GM18951 (cell line): Measurements from ENCODE around the gene RNU1-2.

ENCODE experiments used
- POLR2A ChIP-seq: IDR thresholded peaks from 4 replicates; pipeline ENCODE4 v1.6.1; 2011; ENCODE audit warnings: mild to moderate bottlenecking; ENCODE audit not compliant: insufficient read length, insufficient read depth; ENCODE audit errors: extremely low read depth
- in situ Hi-C: fragments of 300-500 bp; cut with MboI; formaldehyde crosslinking; loops from one replicate; pipeline ENCODE4 v1.12.0; 2022; ENCODE audit warnings: low sequenced_read_pairs, mixed read lengths, inconsistent platforms; ENCODE audit not compliant: unreplicated experiment

RNU1-2 gene

DNA sequence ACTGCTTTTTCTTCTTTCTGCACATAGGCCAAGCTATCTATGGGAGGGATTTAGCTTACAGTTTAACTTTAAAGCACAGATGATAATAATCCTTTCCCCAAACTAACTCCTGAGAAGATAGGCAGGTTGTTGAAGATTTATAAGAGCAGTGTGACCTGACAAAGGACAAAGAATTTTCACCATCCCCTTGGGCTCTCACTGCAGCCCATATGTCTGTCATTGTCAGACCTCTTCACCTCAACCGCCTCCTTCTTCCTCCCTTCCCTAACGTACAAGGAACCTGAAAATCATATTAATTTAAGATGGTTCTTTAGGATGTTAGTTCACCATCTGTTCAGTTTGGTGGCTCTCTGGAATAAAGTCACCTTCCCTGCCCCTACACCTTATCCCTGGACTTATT lies 5.0 kb downstream of the RNU1-2 start:
- TF ChIP-seq POLR2A = no peak
- in situ Hi-C loops = loop anchor here (25.0 kb wide), 1 partner anchor 388 kb away; the partner anchor contains the start of gene RNU1-1

DNA sequence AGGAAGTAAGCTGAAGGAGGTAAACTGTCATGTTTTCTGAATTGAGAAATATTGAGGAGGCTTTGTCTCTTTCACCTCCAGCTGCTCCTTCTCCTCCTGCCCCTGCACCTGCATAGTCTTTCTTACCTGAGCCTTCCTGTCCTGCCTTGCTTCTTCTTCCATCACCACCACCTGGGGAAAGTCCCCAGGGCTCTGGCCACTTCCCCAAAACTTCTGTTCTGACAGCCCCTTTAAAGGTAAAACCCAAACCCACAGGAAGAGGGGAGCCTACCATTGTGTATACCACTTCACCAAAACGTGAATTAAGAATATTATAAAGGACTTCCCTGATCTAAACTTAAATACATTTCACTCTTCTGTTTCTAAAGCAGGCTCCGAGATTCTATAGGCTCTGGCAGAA lies 5.6 kb downstream of the RNU1-2 start:
- in situ Hi-C loops = loop anchor here (25.0 kb wide), 1 partner anchor 389 kb away; the partner anchor contains the start of gene RNU1-1

DNA sequence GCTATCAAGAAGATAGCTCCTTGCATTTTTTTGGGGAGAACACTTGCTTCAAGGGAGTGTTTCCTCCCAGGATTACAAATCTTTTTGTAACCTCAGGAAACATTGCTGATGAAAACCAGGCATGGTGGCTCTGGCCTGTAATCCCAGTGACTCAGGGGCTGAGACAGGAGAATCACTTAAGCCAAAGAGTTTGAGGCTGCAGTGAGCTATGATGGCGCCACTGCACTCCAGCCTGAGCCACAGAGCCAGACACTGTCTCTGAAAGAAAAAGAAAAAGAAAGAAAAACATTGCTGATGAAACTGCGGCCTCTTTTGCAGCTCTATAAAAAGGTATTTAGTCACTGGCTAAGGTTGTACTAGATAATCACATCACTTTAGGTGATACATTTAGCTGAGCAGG lies 7.3 kb downstream of the RNU1-2 start:
- no peak for TF ChIP-seq POLR2A
- in situ Hi-C loops = loop anchor here (25.0 kb wide), 1 partner anchor 391 kb away; the partner anchor contains the start of gene RNU1-1

DNA sequence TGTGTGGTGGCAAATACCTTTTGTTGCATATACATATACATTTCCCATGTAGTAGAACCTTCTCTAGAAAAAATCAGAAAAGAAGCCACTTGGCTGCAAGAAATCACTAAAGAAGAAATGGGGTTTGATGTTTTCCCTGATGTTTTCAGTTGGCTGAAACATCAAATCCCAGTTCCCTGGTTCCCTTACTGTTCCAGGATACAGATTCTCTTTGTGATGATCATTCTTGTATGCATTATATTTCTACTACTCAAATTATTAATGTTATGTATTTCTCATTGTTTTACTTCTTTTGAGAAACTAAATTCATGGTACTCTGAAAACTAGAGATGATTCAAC lies 7.6 kb downstream of the RNU1-2 start:
- no peak for TF ChIP-seq POLR2A
- in situ Hi-C loops = loop anchor here (25.0 kb wide), 1 partner anchor 391 kb away; the partner anchor contains the start of gene RNU1-1

DNA sequence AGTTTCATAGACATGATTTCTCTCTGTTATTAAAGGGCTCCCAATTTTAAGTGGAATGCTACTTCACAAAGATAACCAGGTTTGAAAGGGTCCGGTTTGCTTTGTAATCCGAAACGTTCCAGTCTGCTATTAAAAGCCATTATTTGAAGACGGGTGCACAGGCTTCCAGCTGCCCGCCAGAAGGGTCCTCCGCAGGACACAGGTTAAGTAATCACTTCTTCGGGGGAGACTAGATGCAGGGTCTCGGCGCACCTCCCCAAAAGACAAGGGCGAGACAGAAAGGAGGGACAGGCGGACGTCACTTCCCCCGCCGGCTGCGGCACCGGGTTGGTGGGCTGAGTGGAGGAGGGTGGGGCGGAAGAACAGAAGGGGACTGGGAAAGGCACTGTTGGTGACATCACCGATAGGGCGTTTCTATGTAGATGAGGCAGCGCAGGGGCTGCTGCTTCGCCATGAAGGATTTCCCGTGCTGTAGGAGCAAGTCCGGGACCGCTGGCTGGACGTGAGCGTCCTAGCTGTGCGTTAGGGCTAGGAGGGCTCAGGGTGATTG lies 8.9 kb downstream of the RNU1-2 start:
- no peak for TF ChIP-seq POLR2A
- in situ Hi-C loops = loop anchor here (25.0 kb wide), 1 partner anchor 392 kb away; the partner anchor contains the start of gene RNU1-1

DNA sequence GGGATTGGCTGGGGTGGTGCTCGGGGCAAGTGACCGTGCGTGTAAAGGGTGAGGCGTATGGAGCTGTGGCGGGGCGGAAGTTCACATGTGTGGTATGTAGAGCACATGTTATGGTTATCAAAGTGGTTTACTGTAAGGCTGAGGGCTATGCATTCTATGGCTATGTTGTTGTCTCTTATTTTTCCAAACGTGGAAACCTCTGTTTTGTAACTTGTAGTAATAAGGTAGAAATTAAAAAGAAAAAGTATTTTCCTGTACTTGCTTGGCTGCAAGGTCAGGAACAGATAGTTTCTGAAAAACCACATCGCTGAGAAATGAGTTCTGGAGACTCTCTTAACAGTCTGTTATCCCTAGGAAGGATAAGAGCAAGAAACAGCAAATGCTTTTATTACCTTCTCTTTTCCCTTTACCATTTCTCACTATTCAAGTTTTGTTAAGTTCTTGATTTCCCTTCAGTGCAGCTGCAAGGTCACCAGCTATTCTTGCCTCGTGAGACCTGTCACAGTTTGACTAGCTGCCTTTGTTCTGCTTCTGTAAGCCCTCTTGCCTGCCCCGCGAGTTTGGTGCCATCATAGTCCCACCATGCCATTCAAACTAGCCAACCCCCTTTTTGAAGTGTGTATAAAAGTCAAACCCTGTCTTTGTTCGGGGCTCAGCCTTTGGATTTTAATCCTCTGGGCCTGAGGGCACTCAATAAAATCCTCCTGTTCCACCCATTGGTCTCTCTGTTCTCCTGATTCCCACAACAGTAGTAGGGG lies 9.5 kb downstream of the RNU1-2 start:
- in situ Hi-C loops = loop anchor here (25.0 kb wide), 1 partner anchor 393 kb away; the partner anchor contains the start of gene RNU1-1
- peak; percentile 99 for TF ChIP-seq POLR2A

DNA sequence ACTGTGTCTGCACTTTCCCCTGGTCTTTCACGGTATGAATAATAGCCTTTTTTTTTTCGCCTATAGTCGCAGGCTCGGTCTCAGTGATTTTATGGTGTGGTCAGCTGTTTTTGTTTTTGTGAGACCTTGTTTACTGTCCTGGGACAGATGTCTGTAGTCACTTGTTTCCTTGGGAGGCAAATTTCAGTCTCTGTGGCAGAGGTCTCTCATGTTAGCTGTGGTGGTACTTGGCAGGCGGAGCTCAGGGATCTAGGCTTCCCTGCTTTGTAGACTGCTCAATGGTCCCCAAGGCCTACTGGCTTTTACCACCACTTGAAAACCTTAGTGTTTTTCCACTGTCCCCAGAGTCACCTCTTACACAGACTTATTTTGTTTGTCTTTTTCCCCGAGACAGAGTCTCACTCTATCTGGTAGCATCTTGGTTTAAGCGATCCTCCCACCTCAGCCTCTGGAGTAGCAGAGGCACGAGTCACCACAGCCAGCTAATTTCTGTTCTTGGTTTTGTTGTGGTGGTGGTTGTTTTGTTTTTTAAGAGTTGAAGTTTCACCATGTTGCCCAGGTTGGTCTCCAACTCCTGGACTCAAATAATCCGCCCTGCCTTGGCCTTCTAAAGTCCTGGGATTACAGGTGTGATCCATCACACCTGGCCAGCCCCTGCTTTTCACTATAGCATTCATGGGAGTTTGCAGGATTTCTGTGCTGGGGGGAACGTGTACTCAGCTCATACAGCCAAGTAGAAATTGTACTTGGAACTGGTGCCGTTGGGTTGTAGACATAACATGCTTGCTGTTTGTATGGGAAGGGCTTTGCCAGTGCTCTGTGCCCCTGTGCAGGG lies 10.3 kb downstream of the RNU1-2 start:
- TF ChIP-seq POLR2A = no peak
- in situ Hi-C loops = loop anchor here (25.0 kb wide), 1 partner anchor 394 kb away; the partner anchor contains the start of gene RNU1-1

DNA sequence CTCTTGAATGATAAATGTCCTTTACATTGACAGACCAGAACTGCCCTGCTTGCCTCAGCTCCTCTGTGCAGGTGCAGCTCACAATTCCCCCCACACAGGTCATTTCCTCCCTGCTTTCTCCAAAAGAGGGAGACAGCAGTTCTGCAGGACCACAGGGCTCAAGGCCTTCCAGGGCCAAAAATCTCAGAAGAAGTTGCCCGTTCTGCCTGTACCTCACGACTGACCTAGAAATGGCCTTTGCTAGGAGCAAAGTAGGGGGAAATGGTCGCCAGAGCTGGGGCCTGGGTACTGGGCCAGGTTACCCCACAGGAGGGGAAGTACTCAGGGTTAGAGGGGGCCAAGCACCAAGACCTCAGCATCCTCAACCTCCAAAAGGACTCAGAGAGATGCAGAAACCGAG lies 11.1 kb downstream of the RNU1-2 start:
- TF ChIP-seq POLR2A = no peak
- in situ Hi-C loops = loop anchor here (25.0 kb wide), 1 partner anchor 395 kb away; the partner anchor contains the start of gene RNU1-1

DNA sequence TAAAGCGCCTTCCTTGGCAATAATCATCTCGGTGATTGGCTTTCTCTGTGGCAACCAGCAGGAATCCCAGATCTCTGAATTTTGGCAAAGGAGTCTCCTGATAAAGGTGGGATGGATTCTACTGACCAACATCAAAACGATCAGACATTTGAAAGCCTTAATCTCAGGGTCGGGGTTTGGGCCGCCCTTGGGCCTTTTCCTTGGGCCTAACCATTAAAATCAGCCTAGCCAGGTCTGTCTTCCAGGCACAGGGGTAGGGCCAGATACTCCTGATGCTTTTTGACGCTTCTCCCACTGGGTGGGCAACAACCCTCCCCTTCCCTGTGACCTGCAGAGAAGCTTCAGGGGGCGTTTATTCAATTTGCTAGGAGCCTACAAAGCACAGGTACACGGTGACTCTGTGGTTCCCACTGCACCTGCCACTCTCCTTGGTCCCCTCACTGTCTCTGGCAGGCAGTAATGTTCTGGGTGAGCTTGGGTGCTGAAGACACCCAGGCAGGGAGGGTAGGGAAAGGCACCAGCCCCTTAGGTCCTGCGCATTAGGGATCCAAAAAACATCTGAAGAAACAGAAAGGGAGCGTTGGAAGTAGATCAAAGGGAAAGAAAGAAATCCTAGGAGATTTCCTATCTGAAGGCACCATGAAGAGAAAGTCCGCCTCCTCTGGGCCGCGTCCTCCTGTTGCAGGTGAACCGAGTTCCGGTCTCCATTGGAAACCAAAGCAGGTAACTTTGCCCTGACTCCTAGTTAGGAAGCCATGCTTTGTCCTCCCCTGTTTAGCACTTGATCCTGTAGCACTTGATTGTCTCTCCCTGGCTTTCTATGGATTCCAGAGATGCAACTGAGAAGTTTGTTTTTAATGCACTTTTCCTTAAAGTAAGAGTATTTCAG lies 12.3 kb downstream of the RNU1-2 start:
- in situ Hi-C loops = loop anchor here (25.0 kb wide), 1 partner anchor 396 kb away; the partner anchor contains the start of gene RNU1-1

DNA sequence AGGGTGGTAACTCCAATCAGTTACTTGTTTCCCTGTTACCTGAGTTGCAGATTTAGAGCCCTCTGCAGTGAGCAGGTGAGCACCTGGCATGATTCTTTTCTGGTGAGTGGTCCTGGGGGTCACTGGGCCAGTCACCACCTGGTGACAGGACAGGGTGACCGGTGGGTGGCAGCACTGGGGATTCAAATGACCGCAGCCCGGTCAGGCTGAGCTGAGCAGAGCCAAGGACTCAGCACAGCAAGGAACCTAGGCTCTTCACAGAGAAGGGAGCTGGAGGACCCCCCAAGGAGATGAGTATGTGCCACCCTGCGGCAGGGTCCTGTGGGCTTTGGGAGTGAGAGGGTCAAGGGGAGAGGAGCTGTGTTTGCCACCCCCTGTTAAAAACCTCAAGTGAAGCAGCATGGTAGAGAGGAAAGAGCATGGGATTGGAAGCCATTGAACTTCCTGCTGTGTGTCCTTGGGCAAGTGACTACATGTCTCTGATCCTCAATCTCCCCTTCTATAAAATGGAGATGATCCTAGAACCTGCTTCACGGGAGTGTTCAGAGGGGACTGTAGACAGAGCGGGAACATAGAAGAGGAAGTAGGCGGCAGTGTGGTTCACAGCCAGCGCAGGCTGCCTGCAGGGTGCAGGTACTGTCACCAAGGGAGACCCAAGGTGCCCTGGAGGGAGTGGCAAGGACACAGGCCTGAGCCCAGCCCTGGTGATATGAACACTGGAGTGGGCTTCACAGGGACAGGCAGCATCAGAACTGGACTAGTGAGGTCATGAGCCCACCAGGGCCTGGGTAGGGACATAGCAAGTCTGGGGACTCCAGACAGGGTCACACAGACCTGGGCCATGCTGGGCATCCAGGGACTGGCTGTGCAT lies 16.3 kb downstream of the RNU1-2 start:
- in situ Hi-C loops = loop anchor here (25.0 kb wide), 1 partner anchor 400 kb away; the partner anchor contains the start of gene RNU1-1

More for the DNA sequence above, 12.3 kb downstream of the RNU1-2 start:
- TF ChIP-seq POLR2A = no peak

DNA sequence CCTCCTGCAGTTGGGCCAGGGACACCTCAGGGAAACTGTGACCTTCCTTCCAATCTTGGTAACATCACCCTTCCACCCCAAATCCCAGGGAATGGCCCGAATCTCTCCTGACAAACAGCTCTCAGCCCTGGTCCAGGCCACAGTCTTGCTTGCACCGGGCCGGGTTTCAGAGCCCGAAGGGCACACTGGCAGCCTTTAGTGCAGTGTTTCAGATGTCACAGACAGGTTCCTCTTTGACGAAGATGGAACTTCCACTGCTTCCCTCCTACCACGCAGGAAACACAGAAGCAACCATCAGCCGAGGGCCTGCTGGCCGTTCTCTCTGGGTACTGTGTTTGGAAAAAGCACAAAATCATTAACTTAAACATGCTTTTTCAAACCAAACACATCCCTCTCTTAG lies 17.0 kb downstream of the RNU1-2 start:
- in situ Hi-C loops = loop anchor here (25.0 kb wide), 1 partner anchor 400 kb away; the partner anchor contains the start of gene RNU1-1
